ENCODE measurements around the gene IRGQ. TPM values are rescaled to one million over a fixed set of nuclear protein-coding genes. Genes with fewer than 3 reads are reported as not detected.
"Not testable (repeated sequence)": the region's sequence is repeated elsewhere in the genome, so short reads cannot be mapped to it uniquely, and the experiment has no call there.

Gene IRGQ
- total RNA-seq, 1 donor from 2014 or later: 53.5 TPM

DNA sequence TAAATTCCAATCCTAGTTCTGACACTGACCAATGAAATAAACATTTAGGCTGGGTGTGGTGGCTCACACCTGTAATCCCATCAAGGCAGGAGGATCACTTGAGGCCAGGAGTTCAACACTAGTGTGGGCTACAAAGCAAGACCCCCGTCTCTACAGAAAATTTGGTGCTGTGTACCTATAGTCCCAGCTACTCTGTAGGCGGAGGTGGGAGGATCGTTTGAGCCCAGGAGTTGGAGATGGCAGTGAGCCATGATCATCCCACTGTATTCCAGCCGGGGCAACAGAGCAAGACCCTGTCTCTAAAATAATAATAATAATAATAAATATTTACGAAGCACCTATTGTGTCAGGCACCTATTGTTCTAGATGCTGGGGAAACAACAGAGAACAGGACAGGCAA, 6.7 kb downstream of the IRGQ start:
- no peak overlapping the region for H3K27ac Mint-ChIP-seq (ENCODE audit: unreplicated experiment)
- no peak overlapping the region for H3K4me3 Mint-ChIP-seq
- H3K27me3 Mint-ChIP-seq (ENCODE audit: low read depth): no peaks in the 10 kb centered on the region
- peaks cover 12% of the 10 kb centered on the region for H3K4me1 Mint-ChIP-seq
- no peaks in the 10 kb centered on the region for H3K9me3 Mint-ChIP-seq
- no peak for DNase-seq (ENCODE audit: low read depth, low spot score)
- TF ChIP-seq, protein P1, sequence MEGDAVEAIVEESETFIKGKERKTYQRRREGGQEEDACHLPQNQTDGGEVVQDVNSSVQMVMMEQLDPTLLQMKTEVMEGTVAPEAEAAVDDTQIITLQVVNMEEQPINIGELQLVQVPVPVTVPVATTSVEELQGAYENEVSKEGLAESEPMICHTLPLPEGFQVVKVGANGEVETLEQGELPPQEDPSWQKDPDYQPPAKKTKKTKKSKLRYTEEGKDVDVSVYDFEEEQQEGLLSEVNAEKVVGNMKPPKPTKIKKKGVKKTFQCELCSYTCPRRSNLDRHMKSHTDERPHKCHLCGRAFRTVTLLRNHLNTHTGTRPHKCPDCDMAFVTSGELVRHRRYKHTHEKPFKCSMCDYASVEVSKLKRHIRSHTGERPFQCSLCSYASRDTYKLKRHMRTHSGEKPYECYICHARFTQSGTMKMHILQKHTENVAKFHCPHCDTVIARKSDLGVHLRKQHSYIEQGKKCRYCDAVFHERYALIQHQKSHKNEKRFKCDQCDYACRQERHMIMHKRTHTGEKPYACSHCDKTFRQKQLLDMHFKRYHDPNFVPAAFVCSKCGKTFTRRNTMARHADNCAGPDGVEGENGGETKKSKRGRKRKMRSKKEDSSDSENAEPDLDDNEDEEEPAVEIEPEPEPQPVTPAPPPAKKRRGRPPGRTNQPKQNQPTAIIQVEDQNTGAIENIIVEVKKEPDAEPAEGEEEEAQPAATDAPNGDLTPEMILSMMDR (conservative IDR thresholded peaks at IDR 0.05): no peak
- H3K36me3 Mint-ChIP-seq (ENCODE audit: low read depth): peaks cover 10% of the 10 kb centered on the region

DNA sequence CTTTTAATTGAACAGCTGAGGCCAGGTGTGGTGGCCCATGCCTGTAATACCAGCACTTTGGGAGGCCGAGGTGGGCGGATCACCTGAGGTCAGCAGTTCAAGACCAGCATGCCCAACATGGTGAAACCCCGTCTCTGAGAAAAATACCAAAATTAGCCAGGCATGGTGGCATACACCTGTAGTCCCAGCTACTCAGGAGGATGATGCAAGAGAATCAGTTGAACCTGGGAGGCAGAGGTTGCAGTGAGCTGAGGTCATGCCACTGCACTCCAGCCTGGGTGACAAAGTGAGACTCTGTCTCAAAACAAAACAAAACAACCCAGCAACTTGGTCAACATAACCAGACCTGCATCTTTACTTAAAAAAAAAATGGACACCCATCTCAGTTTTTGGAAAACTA, 8.9 kb downstream of the IRGQ start:
- DNase-seq (ENCODE audit: low read depth, low spot score); H3K27ac Mint-ChIP-seq (ENCODE audit: unreplicated experiment); H3K27me3 Mint-ChIP-seq (ENCODE audit: low read depth): not testable (repeated sequence)

DNA sequence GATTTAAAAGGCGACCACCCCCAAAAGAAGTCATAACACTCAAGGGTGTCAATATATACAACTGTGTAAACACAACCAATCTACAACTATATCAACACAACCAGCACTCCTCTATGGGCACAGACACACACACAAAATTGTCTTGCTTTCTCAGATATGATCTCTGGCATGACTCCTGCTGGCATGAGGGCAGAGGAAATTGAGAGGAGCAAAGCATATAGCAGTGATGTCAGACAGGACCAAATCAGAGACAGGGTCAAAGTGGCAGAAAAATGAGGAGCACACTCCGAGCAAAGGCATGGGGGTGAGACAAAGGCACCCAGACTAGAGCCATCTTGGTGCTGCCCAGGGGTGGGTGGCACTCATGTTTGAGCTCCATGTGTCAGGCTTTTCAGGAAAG, 9.6 kb downstream of the IRGQ start:
- no peak for DNase-seq (ENCODE audit: low read depth, low spot score)
- Mint-ChIP-seq H3K27ac (ENCODE audit: unreplicated experiment) (no peak overlapping the region), H3K27me3 (ENCODE audit: low read depth) (no peaks in the 10 kb centered on the region), H3K4me3 (no peak overlapping the region), H3K9me3 (no peaks in the 10 kb centered on the region), H3K4me1 (peaks cover 18% of the 10 kb centered on the region), H3K36me3 (ENCODE audit: low read depth) (peaks cover 8% of the 10 kb centered on the region)
- TF ChIP-seq, protein P1 (conservative IDR thresholded peaks at IDR 0.05): no peak

More for the DNA sequence above, 8.9 kb downstream of the IRGQ start:
- H3K36me3 Mint-ChIP-seq (ENCODE audit: low read depth); H3K9me3 Mint-ChIP-seq; H3K4me3 Mint-ChIP-seq: not testable (repeated sequence)
- H3K4me1 Mint-ChIP-seq: peaks cover 11% of the 10 kb centered on the region

DNA sequence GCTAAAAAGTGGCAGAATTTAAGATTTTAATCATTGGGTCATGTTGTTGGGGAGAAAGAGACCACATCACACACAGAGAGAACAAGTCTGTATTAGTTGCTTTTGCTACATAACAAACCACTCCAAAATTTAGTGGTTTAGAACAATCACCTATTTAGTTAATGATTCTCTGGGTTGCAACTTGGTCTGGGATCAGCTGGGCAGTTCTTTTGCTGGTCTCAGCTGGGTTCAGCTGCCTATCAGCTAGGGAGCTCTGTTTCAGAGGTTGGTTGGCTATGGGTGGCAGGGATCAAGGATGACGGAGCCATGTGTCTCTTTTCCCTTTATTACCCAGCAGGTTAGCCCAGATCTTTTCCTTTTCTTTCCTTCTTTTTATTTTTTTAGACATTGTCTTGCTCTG, 11.4 kb downstream of the IRGQ start:
- DNase-seq (ENCODE audit: low read depth, low spot score): no peak
- H3K4me3 Mint-ChIP-seq: peak overlapping the region; percentile 25
- no peaks in the 10 kb centered on the region for H3K9me3 Mint-ChIP-seq
- peaks cover 32% of the 10 kb centered on the region for H3K4me1 Mint-ChIP-seq
- peaks cover 8% of the 10 kb centered on the region for H3K36me3 Mint-ChIP-seq (ENCODE audit: low read depth)
- H3K27ac Mint-ChIP-seq (ENCODE audit: unreplicated experiment): peak overlapping the region; percentile 91
- H3K27me3 Mint-ChIP-seq (ENCODE audit: low read depth): no peaks in the 10 kb centered on the region
- TF ChIP-seq, protein P1 (conservative IDR thresholded peaks at IDR 0.05): no peak

DNA sequence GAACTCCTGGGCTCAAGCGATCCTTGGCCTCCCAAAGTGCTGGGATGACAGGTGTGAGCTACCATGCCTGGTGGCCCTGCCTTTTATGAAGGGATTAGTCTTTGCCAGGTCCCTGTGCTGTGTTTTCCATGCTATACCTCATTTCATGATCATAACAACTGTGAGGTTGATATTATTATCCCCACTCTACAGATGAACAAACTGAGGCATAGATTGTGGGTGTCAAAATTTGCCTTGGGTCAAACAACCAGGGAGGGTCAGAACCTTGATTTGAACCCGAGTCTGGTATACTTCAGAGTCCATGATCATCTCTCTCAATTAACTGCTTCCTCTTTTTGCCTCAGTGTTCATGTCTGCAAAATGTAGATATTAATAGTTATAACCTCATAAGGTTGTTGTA, 13.4 kb downstream of the IRGQ start:
- Mint-ChIP-seq H3K4me3 (peak overlapping the region; percentile 74), H3K27me3 (ENCODE audit: low read depth) (no peaks in the 10 kb centered on the region), H3K36me3 (ENCODE audit: low read depth) (peaks cover 5% of the 10 kb centered on the region), H3K9me3 (no peaks in the 10 kb centered on the region), H3K4me1 (peaks cover 40% of the 10 kb centered on the region), H3K27ac (ENCODE audit: unreplicated experiment) (no peak overlapping the region)
- DNase-seq (ENCODE audit: low read depth, low spot score): no peak
- TF ChIP-seq, protein P1 (conservative IDR thresholded peaks at IDR 0.05): no peak

DNA sequence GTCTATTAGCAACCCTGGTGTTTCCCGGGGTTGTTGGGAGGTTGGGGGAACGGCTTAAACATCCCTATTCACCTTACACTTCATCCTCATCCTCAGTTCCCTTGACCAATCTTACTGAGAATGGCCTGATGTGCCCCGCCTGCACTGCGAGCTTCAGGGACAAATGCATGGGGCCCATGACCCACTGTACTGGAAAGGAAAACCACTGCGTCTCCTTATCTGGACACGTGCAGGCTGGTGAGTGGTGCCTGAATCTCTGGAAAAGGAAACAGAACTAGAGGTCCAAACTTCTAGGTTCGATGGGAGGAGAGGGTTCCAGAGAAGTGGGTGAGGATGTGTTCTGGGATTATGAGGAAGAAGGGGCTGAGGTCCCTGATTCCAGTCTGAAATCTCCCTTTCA, 14.5 kb downstream of the IRGQ start:
- Mint-ChIP-seq H3K4me3 (peak overlapping the region; percentile 96), H3K27ac (ENCODE audit: unreplicated experiment) (peak overlapping the region; percentile 95)

More for the DNA sequence above, 14.5 kb downstream of the IRGQ start:
- no peak for DNase-seq (ENCODE audit: low read depth, low spot score)
- TF ChIP-seq, protein P1 (conservative IDR thresholded peaks at IDR 0.05): no peak
- Mint-ChIP-seq H3K9me3 (no peaks in the 10 kb centered on the region), H3K4me1 (peaks cover 49% of the 10 kb centered on the region), H3K36me3 (ENCODE audit: low read depth) (peaks cover 3% of the 10 kb centered on the region), H3K27me3 (ENCODE audit: low read depth) (no peaks in the 10 kb centered on the region)

Data from neural crest cell (in vitro differentiated cells).